ENCODE results near the gene THOC6.

Gene THOC6

GRCh38 chr16:2985893-2986355 is 37.9 kb upstream of the THOC6 start:
- TF ChIP-seq, protein P1, sequence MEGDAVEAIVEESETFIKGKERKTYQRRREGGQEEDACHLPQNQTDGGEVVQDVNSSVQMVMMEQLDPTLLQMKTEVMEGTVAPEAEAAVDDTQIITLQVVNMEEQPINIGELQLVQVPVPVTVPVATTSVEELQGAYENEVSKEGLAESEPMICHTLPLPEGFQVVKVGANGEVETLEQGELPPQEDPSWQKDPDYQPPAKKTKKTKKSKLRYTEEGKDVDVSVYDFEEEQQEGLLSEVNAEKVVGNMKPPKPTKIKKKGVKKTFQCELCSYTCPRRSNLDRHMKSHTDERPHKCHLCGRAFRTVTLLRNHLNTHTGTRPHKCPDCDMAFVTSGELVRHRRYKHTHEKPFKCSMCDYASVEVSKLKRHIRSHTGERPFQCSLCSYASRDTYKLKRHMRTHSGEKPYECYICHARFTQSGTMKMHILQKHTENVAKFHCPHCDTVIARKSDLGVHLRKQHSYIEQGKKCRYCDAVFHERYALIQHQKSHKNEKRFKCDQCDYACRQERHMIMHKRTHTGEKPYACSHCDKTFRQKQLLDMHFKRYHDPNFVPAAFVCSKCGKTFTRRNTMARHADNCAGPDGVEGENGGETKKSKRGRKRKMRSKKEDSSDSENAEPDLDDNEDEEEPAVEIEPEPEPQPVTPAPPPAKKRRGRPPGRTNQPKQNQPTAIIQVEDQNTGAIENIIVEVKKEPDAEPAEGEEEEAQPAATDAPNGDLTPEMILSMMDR (IDR thresholded peaks at IDR 0.05; ENCODE audit: poor library complexity, severe bottlenecking), result no peak
- no peak overlapping the region for H3K4me3 ChIP-seq (ENCODE audit: severe bottlenecking)
- H3K27ac ChIP-seq (ENCODE audit: poor library complexity, severe bottlenecking), result no peak overlapping the region
- ATAC-seq (ENCODE audit: low read depth) (no peak), DNase-seq (ENCODE audit: low spot score) (no peak)
- H3K4me1 ChIP-seq (ENCODE audit: insufficient read depth, poor library complexity, severe bottlenecking), result peaks cover 12% of the 10 kb centered on the region
- H3K36me3 ChIP-seq (ENCODE audit: low read depth), result no peaks in the 10 kb centered on the region
- H3K27me3 ChIP-seq (ENCODE audit: insufficient read depth, poor library complexity, severe bottlenecking), result no peaks in the 10 kb centered on the region
- H3K9me3 ChIP-seq (ENCODE audit: severe bottlenecking), result no peaks in the 10 kb centered on the region

GRCh38 chr16:2986623-2987188 is 37.1 kb upstream of the THOC6 start:
- Histone ChIP-seq H3K4me1 (ENCODE audit: insufficient read depth, poor library complexity, severe bottlenecking) (peaks cover 20% of the 10 kb centered on the region), H3K27me3 (ENCODE audit: insufficient read depth, poor library complexity, severe bottlenecking) (no peaks in the 10 kb centered on the region), H3K4me3 (ENCODE audit: severe bottlenecking) (no peak overlapping the region), H3K9me3 (ENCODE audit: severe bottlenecking) (no peaks in the 10 kb centered on the region), H3K36me3 (ENCODE audit: low read depth) (no peaks in the 10 kb centered on the region), H3K27ac (ENCODE audit: poor library complexity, severe bottlenecking) (no peak overlapping the region)
- no peak for DNase-seq (ENCODE audit: low spot score)
- no peak for ATAC-seq (ENCODE audit: low read depth)
- TF ChIP-seq, protein P1 (IDR thresholded peaks at IDR 0.05; ENCODE audit: poor library complexity, severe bottlenecking), result no peak

DNA sequence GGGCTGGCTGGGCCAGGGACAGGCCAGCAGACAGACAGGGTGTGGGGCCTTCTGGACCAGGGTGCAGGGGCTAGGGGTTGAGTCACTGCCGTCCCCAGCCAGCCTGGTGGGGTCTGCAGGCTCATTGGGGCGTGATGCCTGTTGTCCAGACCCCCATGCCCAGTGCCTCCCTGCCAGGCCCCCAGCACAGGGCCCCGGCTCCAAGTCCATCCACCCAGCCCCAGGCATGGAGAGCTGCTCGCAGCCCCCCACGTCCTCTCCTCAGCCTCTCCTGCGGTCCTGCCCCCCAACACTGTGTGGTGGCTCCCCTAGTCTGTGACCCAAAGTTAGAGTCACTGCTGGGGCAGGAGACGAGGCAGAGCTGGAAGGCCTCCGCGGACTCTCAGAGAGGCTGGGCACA is 36.5 kb upstream of the THOC6 start:
- no peak overlapping the region for H3K27ac ChIP-seq (ENCODE audit: poor library complexity, severe bottlenecking)
- no peak for DNase-seq (ENCODE audit: low spot score)
- H3K27me3 ChIP-seq (ENCODE audit: insufficient read depth, poor library complexity, severe bottlenecking), result no peaks in the 10 kb centered on the region
- TF ChIP-seq, protein P1 (IDR thresholded peaks at IDR 0.05; ENCODE audit: poor library complexity, severe bottlenecking), result no peak
- no peaks in the 10 kb centered on the region for H3K36me3 ChIP-seq (ENCODE audit: low read depth)
- no peak overlapping the region for H3K4me3 ChIP-seq (ENCODE audit: severe bottlenecking)
- peaks cover 26% of the 10 kb centered on the region for H3K4me1 ChIP-seq (ENCODE audit: insufficient read depth, poor library complexity, severe bottlenecking)
- no peaks in the 10 kb centered on the region for H3K9me3 ChIP-seq (ENCODE audit: severe bottlenecking)
- ATAC-seq (ENCODE audit: low read depth), result no peak

DNA sequence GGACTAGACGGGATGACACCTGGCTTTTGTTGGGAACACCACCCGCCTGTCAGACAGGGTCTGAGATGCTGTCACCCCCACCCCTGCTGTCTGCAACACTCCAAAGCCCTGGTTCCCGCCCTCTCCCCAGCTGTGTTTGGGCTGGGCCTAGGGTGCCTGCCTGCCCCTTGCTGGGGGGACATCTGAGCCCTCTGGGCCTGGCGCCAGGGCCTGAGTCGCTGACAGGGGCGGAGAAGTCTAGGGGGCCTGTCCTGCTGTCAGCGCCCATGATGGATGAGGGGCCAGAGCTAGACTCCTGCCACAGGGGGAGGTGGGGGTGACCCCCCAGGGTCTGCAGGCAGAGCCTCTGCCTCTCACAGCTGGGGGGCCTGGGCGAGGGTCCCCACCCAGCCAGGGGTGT is 36.0 kb upstream of the THOC6 start:
- ATAC-seq (ENCODE audit: low read depth) (no peak), DNase-seq (ENCODE audit: low spot score) (no peak)
- H3K36me3 ChIP-seq (ENCODE audit: low read depth), result no peaks in the 10 kb centered on the region
- H3K27ac ChIP-seq (ENCODE audit: poor library complexity, severe bottlenecking), result no peak overlapping the region
- H3K4me1 ChIP-seq (ENCODE audit: insufficient read depth, poor library complexity, severe bottlenecking), result peaks cover 31% of the 10 kb centered on the region
- no peak overlapping the region for H3K4me3 ChIP-seq (ENCODE audit: severe bottlenecking)
- H3K9me3 ChIP-seq (ENCODE audit: severe bottlenecking), result no peaks in the 10 kb centered on the region
- H3K27me3 ChIP-seq (ENCODE audit: insufficient read depth, poor library complexity, severe bottlenecking), result no peaks in the 10 kb centered on the region
- TF ChIP-seq, protein P1 (IDR thresholded peaks at IDR 0.05; ENCODE audit: poor library complexity, severe bottlenecking), result no peak

DNA sequence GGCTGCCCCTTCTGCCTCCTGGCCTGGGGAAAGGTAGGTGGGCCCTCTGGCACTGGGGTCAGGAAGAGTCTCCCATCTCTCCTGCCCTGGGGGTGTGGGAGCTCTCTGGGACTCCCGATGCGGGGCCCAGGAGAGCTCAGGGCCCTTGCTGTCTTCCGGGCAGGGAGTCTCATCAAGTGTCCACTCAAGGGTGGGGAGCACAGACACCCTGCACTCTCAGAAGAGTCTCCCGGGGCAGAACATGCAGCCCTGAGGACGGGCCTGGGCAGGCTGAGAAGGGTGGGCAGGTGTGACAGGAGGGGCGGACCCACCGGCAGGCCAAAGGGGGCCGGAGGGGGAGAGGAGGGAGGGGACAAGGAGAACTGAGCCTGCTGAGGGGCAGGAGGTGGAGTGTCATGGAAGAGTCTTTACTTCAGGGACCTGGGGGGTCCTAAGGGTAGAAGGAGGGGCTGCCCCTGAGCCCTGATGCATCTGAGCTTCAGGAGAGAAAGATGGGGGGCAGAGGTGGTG is 35.2 kb upstream of the THOC6 start:
- Histone ChIP-seq H3K36me3 (ENCODE audit: low read depth) (no peaks in the 10 kb centered on the region), H3K27ac (ENCODE audit: poor library complexity, severe bottlenecking) (no peak overlapping the region), H3K4me1 (ENCODE audit: insufficient read depth, poor library complexity, severe bottlenecking) (peaks cover 32% of the 10 kb centered on the region), H3K27me3 (ENCODE audit: insufficient read depth, poor library complexity, severe bottlenecking) (no peaks in the 10 kb centered on the region), H3K9me3 (ENCODE audit: severe bottlenecking) (no peaks in the 10 kb centered on the region), H3K4me3 (ENCODE audit: severe bottlenecking) (no peak overlapping the region)
- TF ChIP-seq, protein P1 (IDR thresholded peaks at IDR 0.05; ENCODE audit: poor library complexity, severe bottlenecking), result no peak
- DNase-seq (ENCODE audit: low spot score) (no peak), ATAC-seq (ENCODE audit: low read depth) (no peak)
